Stimulated activated CD4-positive, alpha-beta T cell treated with anti-CD3 and anti-CD28 coated beads, Interleukin-4, amount 100 ng/mL, for 48 hours (primary cell): ENCODE data around the gene ARL8A.
"Not testable (repeated sequence)": the region's sequence is repeated elsewhere in the genome, so short reads cannot be mapped to it uniquely, and the experiment has no call there.

Source experiments
- DNase-seq, 2 donors: peaks; one replicate each; pipeline ENCODE4 v3.0.0-alpha.2; 2020; ENCODE audit warnings: low read depth in 2 of 2

Gene ARL8A

DNA sequence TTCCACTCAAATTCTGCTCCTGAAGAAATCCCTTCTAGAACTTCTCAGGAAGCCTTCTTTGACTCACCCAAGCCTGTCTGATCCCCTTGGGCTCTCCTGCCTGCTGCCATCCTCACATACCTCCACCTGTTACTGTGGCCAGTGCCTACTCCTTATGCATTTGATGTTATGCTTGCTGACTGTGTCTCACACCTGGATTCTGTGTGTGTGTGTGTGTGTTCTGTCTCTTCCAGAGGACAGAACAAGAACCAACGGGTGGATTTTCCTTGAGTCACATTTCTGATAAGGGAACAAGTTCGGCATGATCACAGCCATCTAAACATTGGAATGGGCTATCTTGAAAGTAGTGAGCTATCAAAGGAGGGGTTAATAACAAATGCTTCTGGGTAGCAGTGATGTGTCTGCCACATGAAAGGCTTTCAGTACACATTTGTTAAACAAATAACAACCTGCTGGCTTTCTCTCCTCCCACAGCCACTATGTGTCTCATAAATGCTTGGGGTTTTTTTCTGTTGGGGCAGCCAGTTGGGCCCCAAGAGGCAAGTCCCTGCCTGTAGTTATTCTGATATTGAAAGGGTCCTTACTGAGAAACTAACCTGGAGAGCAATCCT, 30.7 kb downstream of the ARL8A start:
- no peak for DNase-seq

DNA sequence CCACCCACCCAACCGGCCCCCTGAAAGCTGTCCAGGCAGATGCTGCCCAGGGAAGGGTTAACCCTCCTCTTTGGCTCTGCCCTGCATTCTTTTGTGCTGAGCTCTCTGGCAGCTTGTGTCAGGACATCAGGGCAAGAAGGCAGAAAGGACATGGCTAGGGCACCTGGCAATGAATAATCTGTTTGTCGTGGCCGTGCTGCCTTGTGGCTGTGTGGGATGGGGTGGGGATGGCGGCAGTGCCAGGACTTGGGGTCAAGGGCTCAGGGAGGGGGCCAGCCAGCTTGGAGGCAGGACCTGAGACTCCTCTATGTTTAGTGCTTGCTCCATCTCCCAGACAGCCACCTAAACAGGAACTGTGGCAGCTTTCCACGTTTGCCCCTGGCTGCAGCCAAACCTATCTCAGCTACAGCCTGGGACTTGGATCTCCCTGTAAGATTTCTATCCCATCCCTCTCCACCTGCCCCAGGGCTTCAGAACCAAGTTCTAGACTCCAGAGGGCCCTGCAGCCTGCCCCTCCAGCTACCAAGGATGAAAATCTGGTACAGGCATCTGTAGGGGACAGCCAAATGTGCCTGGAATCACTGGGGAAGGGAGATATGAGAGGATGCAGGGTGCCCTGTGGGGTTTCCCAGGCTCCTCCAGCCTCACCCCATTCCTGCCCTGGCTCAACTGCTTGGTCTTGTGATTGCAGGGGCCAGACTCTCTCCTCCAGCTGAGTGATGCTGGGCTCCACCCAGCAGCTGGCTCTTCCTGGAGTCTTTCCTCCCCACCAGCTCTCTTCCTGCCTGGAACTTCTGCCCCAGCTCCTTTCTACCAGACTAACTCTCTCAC, 31.5 kb downstream of the ARL8A start:
- no peak for DNase-seq

DNA sequence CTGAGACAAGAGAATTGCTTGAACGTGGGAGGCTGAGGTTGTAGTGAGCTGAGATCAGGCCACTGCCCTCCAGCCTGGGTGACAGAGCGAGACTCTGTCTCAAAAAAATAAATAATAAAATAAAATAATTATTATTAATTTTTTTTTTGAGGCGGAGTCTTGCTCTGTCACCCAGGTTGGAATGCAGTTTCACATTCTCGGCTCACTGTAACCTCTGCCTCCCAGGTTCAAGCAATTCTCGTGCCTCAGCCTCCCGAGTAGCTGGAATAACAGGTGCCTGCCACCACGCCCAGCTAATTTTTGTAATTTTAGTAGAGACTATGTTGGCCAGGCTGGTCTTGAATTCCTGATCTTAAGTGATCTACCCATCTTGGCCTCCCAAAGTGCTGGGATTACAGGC, 32.9 kb downstream of the ARL8A start:
- not testable (repeated sequence) for DNase-seq

DNA sequence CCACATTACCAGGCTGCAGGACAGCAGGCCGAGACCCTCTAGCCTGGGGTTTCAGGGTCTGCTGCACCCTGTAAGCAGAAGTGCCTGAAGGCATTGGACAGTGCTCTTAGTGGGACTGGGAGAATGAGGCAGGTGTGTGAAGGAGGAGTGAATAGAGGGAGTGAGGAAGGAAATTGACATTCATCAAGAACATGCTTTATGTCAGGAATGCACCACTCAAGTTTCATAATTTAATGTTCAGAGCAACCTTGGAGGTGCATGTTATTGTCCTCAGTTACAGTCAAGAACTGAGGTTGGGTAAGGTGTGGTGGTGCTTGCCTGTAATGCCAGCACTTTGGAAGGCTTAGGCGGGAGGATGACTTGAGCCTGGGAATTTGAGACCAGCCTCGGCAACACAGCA, 33.6 kb downstream of the ARL8A start:
- DNase-seq: no peak

DNA sequence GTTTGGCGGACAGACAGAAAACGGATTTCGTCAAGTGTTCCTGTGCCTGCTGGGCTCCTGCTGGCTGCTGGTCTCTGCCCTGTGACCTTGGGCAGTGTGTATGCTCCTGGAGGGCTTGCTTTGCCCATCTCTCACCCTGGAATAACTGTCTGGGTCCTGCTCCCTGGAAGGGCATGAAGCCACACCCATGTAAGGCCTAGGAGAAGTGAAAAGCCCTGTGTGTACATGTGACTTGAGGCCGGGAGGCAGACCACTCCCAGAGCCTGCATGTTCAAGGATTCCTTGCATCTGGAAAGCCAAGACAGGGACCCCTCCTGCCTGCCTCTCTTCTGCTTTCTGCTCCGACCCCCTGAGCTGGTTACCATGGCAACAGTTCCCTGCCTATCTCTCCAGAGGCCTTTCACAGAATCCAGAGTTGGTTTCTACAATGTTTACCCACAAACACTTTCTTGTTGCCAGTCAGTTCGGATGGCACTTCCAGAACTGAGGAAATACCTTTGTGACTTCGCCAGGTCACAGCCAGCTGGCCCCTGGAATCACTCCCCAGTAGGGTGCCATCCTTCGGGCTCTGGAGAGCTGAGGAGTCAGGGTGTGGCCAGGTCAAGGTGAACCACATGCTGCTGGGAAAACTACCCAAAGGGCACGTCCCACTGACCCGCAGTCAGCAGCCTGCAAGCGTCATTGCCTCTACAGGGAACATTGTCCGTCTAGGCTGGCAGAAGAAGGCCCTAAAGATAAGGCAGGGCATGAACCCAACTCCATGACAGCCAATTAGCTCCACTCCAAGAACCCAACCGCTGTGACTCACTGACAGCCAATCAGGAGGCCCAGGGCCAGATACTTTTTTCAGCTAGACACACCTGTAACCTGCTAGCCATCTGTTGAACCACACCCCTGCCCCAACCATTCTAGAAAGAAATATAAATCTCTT, 36.5 kb downstream of the ARL8A start:
- DNase-seq: no peak

DNA sequence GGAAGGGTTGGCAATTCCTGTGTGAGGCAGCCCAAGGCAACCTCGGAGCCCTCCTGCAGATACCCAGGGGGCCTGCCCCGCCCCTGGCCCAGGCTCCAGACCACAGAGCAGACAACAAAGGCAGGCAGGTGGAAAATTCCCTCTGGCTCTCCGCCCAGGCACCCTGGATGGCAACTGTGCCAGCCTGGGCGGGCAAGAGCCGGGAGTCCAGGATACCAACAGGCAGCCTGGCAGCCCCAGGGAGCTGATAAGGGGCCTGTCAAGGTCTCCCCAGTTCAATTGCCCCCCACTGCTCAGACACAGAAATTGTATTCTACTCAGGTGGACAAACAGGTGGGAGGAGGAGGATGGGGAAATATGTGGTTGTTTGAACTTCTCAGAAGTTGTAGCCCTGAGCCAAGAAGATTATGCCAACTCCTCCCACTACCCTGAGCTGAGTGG, 37.2 kb downstream of the ARL8A start:
- DNase-seq: no peak

DNA sequence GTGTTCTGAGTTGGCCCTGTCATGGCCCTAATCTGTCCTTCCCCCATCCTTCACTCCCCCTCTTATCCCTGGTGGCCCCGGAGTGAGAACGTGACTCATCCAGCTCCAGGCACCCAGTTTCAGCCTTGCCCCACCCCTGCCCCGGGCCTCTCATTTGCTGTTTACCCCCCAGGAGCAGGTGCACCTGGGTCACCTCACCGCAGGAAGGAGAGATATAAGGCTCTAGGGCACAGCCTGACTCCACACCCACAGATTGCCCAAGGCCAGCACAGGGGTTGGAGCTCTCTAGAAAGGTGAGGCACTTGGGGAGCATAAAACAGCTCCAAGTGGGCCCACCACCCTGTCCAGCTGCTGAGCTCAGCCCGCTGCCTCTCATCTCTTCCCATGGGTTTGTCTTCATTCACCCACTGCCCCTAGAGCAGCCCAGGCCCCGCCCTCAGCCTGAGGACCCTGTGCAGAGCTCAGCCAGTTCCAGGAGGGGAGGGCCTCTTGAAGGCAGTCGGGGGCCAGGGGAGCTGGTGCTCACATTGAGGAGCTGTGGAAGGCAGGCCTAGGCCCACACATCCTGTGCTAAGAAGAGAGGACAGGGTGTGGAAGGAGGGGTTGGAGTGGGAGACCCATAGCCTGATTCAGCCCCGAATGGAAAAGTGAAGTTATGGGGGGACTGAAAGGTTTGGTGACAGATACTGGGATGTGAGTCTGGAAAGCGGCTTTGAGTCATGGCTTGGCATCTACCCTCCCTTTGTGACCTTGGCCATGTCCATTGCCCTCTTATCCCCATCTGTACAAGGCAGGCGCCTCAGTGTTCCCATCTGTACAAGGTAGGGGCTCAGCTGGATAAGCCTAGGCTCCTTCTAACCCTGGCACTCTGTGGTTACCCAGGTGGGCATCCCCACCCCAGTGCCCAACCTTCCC, 37.9 kb downstream of the ARL8A start:
- DNase-seq: no peak

DNA sequence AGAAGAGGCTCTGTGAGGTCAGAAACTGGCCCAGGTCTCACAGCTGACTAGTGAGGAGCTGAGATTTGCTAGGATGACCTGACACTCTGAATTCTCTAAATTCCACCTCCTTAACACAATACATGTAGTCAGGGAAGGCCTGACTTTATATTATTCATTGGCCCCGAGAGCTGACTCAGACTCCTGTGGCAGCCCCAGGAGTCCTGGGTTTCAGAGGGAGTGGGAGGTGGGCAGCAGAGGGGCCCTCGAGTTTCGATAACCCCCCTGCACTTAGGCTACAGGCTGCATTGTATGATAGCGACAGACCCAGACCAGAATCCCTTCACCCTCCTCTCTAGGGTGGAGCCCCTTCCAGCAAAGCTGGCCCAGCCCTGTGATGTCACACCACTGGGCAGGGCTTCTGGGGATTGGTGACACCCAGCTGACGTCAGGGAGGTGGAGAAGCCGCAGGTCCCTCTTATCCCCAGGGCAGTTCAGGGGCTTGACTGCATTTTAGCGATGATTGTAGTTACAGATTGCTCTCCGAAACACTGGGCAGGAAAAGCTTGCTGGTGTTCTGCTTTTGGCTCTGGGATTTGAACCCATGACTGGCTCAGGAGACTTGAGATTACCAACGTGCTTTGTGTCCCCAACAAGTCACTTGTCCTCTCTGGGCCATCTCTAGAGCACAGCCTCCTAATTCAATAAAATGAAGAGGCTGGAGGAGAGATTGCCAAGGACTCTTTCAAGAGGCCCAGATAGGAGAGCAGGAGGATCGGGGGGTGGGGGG, 38.8 kb downstream of the ARL8A start:
- no peak for DNase-seq

DNA sequence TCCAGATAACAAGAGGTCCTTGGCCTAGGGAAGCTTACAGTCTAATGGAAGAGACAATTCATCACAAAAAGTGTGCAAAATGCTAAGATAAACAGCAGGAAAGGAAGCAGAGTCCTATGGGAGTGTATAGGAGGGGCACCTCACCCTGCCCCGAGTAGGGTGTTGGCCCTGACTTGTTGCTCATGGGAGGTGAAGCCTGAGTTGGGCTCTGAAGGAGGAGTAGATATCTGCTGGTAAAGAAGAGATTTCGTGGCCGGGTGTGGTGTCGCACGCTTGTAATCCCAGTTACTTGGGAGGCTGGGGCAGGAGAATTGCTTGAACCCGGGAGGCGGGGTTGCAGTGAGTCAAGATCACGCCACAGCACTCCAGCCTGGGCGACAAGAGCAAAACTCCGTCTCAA, 40.5 kb downstream of the ARL8A start:
- DNase-seq: no peak

DNA sequence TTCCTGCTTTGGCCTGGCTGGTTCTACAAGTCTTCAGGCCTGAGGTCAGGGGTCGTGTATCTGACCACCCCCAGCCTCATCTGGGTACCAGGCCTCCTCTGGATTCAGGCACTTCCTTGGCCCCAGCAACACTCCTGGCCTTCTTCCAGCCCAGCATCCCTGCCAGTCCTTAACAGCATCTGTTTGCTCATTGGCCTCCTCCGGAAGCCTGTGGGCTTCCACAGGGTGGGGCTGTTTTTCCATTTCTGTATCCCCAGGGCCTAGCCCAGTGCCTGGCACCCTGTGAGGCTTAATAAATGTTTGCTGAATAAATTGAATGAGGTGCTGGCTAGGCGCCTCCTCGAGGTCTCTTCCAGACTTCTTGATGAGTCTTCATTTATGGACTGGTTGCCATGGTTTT, 43.4 kb downstream of the ARL8A start:
- no peak for DNase-seq

DNA sequence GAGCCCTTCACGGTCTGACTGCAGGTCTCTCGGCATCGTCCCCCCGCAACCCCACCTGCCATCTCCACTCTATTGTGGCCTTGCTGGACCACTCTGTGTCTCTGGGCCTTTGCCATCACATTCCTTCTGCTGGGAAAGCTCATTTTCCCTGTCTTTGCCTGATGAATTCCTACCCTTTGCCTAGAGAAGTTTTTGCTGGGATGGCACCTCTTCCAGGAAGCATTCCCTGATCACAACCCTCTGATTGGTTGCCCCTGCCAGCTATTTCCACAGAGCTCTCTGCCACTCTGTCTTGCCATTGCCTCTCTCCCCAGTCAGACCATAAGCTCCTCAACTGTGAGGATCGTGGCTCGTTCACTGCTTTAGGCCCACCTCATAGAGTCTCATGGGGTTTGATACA, 50.7 kb downstream of the ARL8A start:
- DNase-seq: no peak

DNA sequence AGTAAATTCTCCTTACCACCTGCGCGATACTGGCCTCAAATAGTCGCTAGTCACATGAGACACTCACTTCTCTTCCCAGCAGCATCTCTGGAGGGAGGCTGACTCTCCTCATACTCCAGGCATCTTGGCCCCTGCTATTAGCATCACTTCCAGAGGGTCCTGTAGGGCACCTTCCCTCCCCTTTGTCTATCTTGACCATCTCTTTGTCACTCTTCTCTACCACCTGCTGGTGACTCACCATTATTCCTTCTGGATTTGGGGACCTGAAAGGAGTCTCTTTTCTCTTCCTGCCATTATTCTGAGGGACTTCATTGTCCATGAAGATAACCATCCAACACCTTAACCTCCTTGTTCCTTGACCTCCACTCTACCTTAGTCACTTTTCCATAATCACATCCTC, 53.5 kb downstream of the ARL8A start:
- no peak for DNase-seq

DNA sequence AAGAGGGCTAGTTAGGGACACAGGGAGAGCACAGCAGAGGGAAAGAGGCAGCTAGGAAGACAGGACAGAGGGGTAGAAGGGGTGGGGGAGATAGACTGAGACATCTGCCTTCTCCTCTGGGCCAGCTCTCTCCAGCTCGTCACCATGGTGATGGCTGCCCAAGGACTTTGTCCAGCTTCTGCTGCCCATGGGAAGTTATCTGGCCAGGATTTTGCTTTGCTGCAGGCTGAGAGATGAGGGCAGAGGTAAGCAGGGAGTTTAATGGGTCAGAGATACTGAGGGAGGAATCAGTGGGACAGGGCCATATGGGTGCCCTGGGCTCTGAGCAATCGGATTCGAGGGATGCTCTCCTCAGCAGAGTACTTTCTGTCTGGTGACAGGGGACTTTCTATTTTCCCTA, 56.3 kb downstream of the ARL8A start:
- no peak for DNase-seq

DNA sequence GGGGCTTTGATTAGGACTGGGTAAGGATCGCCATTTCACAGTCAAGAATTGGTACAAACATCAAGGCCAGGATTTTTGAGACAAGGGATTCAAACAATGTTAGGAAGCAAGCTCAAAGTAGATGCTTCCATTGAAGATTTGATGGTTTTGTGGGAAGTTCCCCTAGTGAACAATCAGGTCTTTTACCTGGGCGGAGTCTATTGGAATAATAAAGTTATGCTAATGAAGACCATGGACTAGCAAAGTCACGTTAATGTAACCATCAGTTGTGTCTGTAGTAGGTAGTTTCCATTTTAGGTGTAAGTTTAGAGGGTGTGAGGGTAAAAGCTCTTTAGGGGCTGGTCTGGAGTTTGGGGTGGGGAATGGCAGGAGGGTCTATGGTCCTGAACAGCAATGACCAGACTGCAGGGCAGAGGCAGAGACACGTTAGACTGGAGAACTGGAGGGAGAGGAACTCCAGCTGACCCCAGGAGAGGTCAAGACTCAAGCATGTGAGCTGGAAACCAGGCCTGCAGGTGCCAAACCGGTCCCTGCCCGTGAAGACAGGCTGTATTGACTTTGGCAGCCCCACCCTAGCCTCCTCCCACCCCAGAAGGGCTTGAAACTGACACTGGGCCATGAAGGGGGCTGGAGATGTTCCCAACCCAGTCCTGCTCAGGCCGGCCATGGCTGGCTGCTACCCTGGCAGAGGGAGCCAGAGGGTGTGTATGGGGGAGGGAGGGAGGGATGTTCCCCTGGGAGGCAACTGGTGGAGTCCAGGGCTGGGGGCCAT, 57.8 kb downstream of the ARL8A start:
- DNase-seq: no peak

DNA sequence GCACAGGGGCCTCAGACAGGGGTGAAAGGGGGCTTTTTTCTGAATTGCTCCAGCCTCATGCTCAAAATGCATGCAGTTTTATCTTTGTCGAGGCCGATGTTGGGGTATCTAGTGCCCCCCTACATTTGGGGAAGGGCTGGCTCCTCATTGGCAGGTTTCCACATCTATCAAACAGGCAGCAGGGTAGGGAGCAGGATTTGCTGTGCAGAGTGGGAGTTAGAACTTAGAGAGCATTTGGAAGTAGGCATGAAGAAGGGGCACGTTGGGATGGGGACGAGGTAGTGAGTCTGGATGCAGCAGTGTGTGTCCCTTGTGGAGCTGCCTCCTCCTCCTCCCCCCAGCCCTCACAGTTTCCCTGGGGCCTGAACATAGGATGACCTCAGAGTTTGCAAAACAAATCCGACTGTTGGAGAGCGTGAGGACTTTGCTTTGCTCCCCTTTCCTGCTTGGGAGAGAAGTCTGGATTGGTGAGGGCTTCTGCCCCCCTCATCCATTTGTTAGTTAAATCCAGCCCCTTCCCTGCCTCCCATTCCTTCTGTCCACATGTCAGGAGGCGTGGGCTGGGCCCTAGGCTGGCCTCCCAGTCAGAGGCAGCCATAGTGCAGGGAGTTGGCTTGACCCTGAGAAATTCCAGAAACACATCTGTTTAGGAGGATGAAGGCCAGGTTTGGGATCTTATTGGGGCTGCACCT, 58.7 kb downstream of the ARL8A start:
- no peak for DNase-seq

DNA sequence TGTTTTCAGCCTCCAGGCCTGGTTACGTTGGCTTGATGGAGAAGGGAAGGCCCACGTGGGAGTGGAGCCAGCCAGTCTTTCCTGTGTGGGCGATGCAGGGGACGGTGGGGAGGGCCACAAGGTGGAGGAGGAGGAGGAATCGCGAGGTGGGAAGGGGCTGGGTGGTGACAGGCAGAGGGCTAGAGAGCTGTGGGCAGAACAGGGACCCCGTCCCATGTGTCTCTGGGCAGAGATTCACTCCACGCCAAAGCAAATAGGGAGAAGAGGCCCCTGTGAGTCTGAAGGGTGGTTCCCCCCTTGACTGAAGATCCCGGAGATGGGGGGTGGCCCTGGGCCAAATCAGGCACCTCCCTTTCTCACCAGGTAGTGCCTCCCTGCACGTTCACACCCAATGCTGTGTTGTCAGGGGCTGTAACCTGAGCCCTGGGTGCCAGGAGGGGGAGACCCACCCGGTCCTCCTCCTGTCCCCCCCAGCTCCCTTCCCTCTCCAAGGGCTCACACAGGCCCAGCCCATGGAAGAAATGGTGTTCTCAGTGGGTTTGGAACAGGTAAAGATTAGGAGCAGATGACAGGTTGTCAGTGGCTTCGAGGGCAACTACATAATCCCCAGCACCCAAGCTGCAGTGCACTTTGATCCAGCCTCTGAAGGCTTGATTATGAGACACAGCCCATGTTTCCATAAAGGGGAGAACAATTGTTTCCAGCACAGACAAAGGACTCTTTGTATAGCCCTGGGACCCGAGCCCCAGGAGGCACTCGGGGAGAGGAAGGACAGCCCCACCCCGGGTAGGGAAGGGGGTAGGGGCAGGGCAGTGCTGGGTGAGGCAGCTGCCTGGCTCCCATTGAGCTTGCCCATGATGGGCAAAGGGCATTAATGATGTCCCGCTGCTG, 59.5 kb downstream of the ARL8A start:
- no peak for DNase-seq
